ENCODE measurements around the gene UBAC2. TPM values are rescaled to one million over a fixed set of nuclear protein-coding genes. Genes with fewer than 3 reads are reported as not detected.
"Not testable (repeated sequence)": the region's sequence is repeated elsewhere in the genome, so short reads cannot be mapped to it uniquely, and the experiment has no call there.

The UBAC2 gene
- total RNA-seq, 2 experiments from 2014 or later: 26.8 to 28.5 TPM

GRCh38 chr13:99246100-99246499 lies 45.4 kb downstream of the UBAC2 start:
- intact Hi-C loops (cut with micrococcal nuclease; ENCODE audit: unreplicated experiment): no loop called here
- Histone ChIP-seq H2AFZ (ENCODE audit: low read length) (no peak overlapping the region), H3K9me2 (ENCODE audit: insufficient read depth, low read length) (no peaks in the 10 kb centered on the region), H3K4me1 (ENCODE audit: insufficient read depth, low read length, poor library complexity, severe bottlenecking) (no peaks in the 10 kb centered on the region), H3K79me2 (ENCODE audit: insufficient read depth, low read depth, low read length) (no peaks in the 10 kb centered on the region), H3K4me3 (ENCODE audit: low read depth, low read length, poor library complexity, severe bottlenecking) (no peak overlapping the region), H4K20me1 (ENCODE audit: insufficient read depth, low read length) (no peaks in the 10 kb centered on the region), H3K4me2 (ENCODE audit: low read length) (no peak overlapping the region), H3K36me3 (ENCODE audit: insufficient read depth, low read length) (peaks cover 20% of the 10 kb centered on the region), H3K27ac (ENCODE audit: low read depth, low read length, poor library complexity, severe bottlenecking) (no peak overlapping the region), H3K9me3 (ENCODE audit: low read length) (no peaks in the 10 kb centered on the region)
- POLR2A ChIA-PET: interaction anchor here (0.7 to 1.1 kb wide), 3 partner anchors 10 to 48 kb away, joined by 3 to 5 read pairs (median 3); no protein-coding TSS in a partner anchor
- no peak for DNase-seq (ENCODE audit: low spot score)
- TSS peak; percentile 23 for BruUV-seq (replicated peaks)
- TF ChIP-seq CTCF (conservative IDR thresholded peaks at IDR 0.05; ENCODE audit: low read length) (no peak), EZH2phosphoT487 (IDR thresholded peaks at IDR 0.05; ENCODE audit: borderline replicate concordance, low read depth, low read length) (no peak)
- CTCF ChIA-PET (ENCODE audit: unreplicated experiment): no interaction called here

GRCh38 chr13:99249178-99249577 lies 48.5 kb downstream of the UBAC2 start:
- H3K4me1 ChIP-seq (ENCODE audit: insufficient read depth, low read length, poor library complexity, severe bottlenecking); H3K27ac ChIP-seq (ENCODE audit: low read depth, low read length, poor library complexity, severe bottlenecking); CTCF ChIA-PET (ENCODE audit: unreplicated experiment); POLR2A ChIA-PET; H3K4me2 ChIP-seq (ENCODE audit: low read length); H3K9me2 ChIP-seq (ENCODE audit: insufficient read depth, low read length); BruUV-seq (replicated peaks); H4K20me1 ChIP-seq (ENCODE audit: insufficient read depth, low read length); DNase-seq (ENCODE audit: low spot score); H3K9me3 ChIP-seq (ENCODE audit: low read length); intact Hi-C loops (cut with micrococcal nuclease; ENCODE audit: unreplicated experiment); H3K4me3 ChIP-seq (ENCODE audit: low read depth, low read length, poor library complexity, severe bottlenecking); H2AFZ ChIP-seq (ENCODE audit: low read length): not testable (repeated sequence)
- H3K36me3 ChIP-seq (ENCODE audit: insufficient read depth, low read length): peaks cover 37% of the 10 kb centered on the region
- peaks cover 16% of the 10 kb centered on the region; the same call in 1 of the 2 replicates for H3K79me2 ChIP-seq (ENCODE audit: insufficient read depth, low read depth, low read length)

GRCh38 chr13:99249606-99250005 lies 49.0 kb downstream of the UBAC2 start:
- BruUV-seq (replicated peaks); DNase-seq (ENCODE audit: low spot score); H3K27ac ChIP-seq (ENCODE audit: low read depth, low read length, poor library complexity, severe bottlenecking); H2AFZ ChIP-seq (ENCODE audit: low read length); H3K4me3 ChIP-seq (ENCODE audit: low read depth, low read length, poor library complexity, severe bottlenecking); H3K9me2 ChIP-seq (ENCODE audit: insufficient read depth, low read length); H4K20me1 ChIP-seq (ENCODE audit: insufficient read depth, low read length); H3K4me2 ChIP-seq (ENCODE audit: low read length); CTCF ChIA-PET (ENCODE audit: unreplicated experiment); H3K4me1 ChIP-seq (ENCODE audit: insufficient read depth, low read length, poor library complexity, severe bottlenecking); H3K9me3 ChIP-seq (ENCODE audit: low read length): not testable (repeated sequence)
- peaks cover 20% of the 10 kb centered on the region for H3K79me2 ChIP-seq (ENCODE audit: insufficient read depth, low read depth, low read length)
- POLR2A ChIA-PET: interaction anchor here (0.6 kb wide), 1 partner anchor 290 kb away, joined by 3 read pairs; no protein-coding TSS in a partner anchor
- intact Hi-C loops (cut with micrococcal nuclease; ENCODE audit: unreplicated experiment): loop anchor here (10.0 kb wide), 1 partner anchor 255 kb away; the partner anchor contains the start of gene TM9SF2
- peaks cover 41% of the 10 kb centered on the region for H3K36me3 ChIP-seq (ENCODE audit: insufficient read depth, low read length)

All from OCI-LY7 (cell line).